Loucy (cell line): ENCODE results near the gene SLC43A2.

ENCODE experiments used
- CTCF ChIP-seq: fragments of 200-600 bp; sonication (generic); conservative IDR thresholded peaks from 2 replicates; pipeline ENCODE4 v1.5.1; 2014; ENCODE audit warnings: mild to moderate bottlenecking, antibody characterized with exemption, low read length
- EZH2phosphoT487 ChIP-seq: fragments of 200-600 bp; IDR thresholded peaks from 2 replicates; pipeline ENCODE4 v1.6.1; 2018; ENCODE audit warnings: antibody characterized with exemption, mild to moderate bottlenecking, moderate library complexity, borderline replicate concordance

DNA sequence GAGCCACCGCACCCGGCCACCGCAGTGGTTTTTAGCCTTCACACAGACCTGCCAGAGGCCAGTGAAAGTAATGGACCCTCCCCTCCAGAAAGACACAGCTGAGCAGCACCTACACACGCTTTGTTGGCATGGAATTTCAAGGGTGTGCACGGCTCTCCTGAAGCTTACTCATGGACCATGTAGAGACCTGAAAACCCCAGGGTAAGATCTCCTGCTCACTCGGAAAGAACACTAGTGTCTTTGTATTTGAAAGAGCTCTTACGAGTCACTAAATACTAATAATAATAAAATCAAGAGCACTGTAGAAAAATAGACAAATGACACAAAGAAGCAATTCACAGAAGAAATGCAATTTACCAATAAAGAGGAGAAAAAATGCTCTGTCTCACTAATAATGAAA lies 20.0 kb downstream of the SLC43A2 start:
- TF ChIP-seq CTCF (no peak), EZH2phosphoT487 (no peak)
